Nephron (organoid): ENCODE measurements around the gene GTF3C2.

Experiments used
- H3K27ac Mint-ChIP-seq, 3 experiments: 2 replicates each; pipeline ENCODE4 v1.8.0; 2020; ENCODE audit warnings: mixed read lengths in 3 of 3, mild to moderate bottlenecking in 2 of 3, moderate library complexity in 1 of 3
- H3K27me3 Mint-ChIP-seq: 2 replicates; pipeline ENCODE4 v1.8.0; 2021; ENCODE audit warnings: low read depth, mild to moderate bottlenecking, moderate library complexity, mixed read lengths
- H3K36me3 Mint-ChIP-seq: 2 replicates; pipeline ENCODE4 v1.8.0; 2020; ENCODE audit warnings: low read depth, mixed read lengths
- H3K4me1 Mint-ChIP-seq: 2 replicates; pipeline ENCODE4 v1.8.0; 2020; ENCODE audit warnings: mixed read lengths
- H3K4me3 Mint-ChIP-seq, 3 experiments: 2 replicates each; pipeline ENCODE4 v1.8.0; 2020; ENCODE audit warnings: mild to moderate bottlenecking in 3 of 3, mixed read lengths in 3 of 3, moderate library complexity in 2 of 3
- H3K9me3 Mint-ChIP-seq: 2 replicates; pipeline ENCODE4 v1.8.0; 2020; ENCODE audit warnings: mixed read lengths
- CTCF ChIP-seq, 3 experiments: fragments of 200-600 bp; sonication (generic); IDR thresholded peaks; one replicate each; pipeline ENCODE4 v1.5.0; 2021; ENCODE audit warnings: antibody characterized with exemption in 3 of 3; ENCODE audit not compliant: unreplicated experiment in 3 of 3

GTF3C2 gene

GRCh38 chr2:27375513-27376099 lies 19.0 kb upstream of the GTF3C2 start:
- Mint-ChIP-seq H3K4me3 (peak overlapping the region in 1 of 3 experiments; percentile 25), H3K27ac (no peak overlapping the region), H3K4me1 (peaks cover 35% of the 10 kb centered on the region), H3K27me3 (no peaks in the 10 kb centered on the region), H3K9me3 (no peaks in the 10 kb centered on the region), H3K36me3 (peaks cover 52% of the 10 kb centered on the region)
- no peak for TF ChIP-seq CTCF (IDR thresholded peaks at IDR 0.05; ENCODE audit: unreplicated experiment in 3 of 3)

- Mint-ChIP-seq H3K36me3 (peaks cover 60% of the 10 kb centered on the region), H3K27me3 (no peaks in the 10 kb centered on the region), H3K9me3 (no peaks in the 10 kb centered on the region), H3K4me3 (peak overlapping the region; percentile 48 to 52 (median 51)), H3K4me1 (peaks cover 27% of the 10 kb centered on the region), H3K27ac (no peak overlapping the region)
- no peak for TF ChIP-seq CTCF (IDR thresholded peaks at IDR 0.05; ENCODE audit: unreplicated experiment in 3 of 3)
Measured at GRCh38 chr2:27373567-27373966, 17.0 kb upstream of the GTF3C2 start.

GRCh38 chr2:27372937-27373336 lies 16.4 kb upstream of the GTF3C2 start:
- H3K9me3 Mint-ChIP-seq, result no peaks in the 10 kb centered on the region
- no peak for TF ChIP-seq CTCF (IDR thresholded peaks at IDR 0.05; ENCODE audit: unreplicated experiment in 3 of 3)
- peak overlapping the region; percentile 74 to 94 (median 86) for H3K4me3 Mint-ChIP-seq
- peaks cover 66% of the 10 kb centered on the region for H3K36me3 Mint-ChIP-seq
- H3K4me1 Mint-ChIP-seq, result peaks cover 27% of the 10 kb centered on the region
- peak overlapping the region in 2 of 3 experiments; percentile 13 to 23 for H3K27ac Mint-ChIP-seq
- H3K27me3 Mint-ChIP-seq, result no peaks in the 10 kb centered on the region

- no peaks in the 10 kb centered on the region for H3K9me3 Mint-ChIP-seq
- H3K27ac Mint-ChIP-seq, result peak overlapping the region; percentile 84 to 97 (median 95)
- H3K36me3 Mint-ChIP-seq, result peaks cover 66% of the 10 kb centered on the region
- no peaks in the 10 kb centered on the region for H3K27me3 Mint-ChIP-seq
- peaks cover 23% of the 10 kb centered on the region for H3K4me1 Mint-ChIP-seq
- TF ChIP-seq CTCF (IDR thresholded peaks at IDR 0.05; ENCODE audit: unreplicated experiment in 3 of 3), result no peak
- peak overlapping the region; percentile 86 to 99 (median 94) for H3K4me3 Mint-ChIP-seq
Measured at GRCh38 chr2:27370816-27371620, 14.5 kb upstream of the GTF3C2 start.

GRCh38 chr2:27370026-27370815 lies 13.7 kb upstream of the GTF3C2 start, which contains the start of the genes EIF2B4 and SNX17:
Gene EIF2B4, minus strand, starts transcription at chr2:27370338. Its CDS starts 24 bp downstream, at chr2:27370314.
Gene SNX17, plus strand, starts transcription at chr2:27370616. Its CDS starts 128 bp downstream, at chr2:27370744.
- H3K27me3 Mint-ChIP-seq, result no peaks in the 10 kb centered on the region
- H3K27ac Mint-ChIP-seq, result peak within 1 kb of the TSS; percentile 84 to 97 (median 95)
- peak; percentile 71 to 92 (median 76) for TF ChIP-seq CTCF (IDR thresholded peaks at IDR 0.05; ENCODE audit: unreplicated experiment in 3 of 3)
- peak within 1 kb of the TSS; percentile 86 to 99 (median 94) for H3K4me3 Mint-ChIP-seq
- H3K9me3 Mint-ChIP-seq, result no peaks in the 10 kb centered on the region
- peaks cover 23% of the 10 kb centered on the region for H3K4me1 Mint-ChIP-seq
- H3K36me3 Mint-ChIP-seq, result peaks cover 66% of the 10 kb centered on the region
